Parathyroid adenoma (tissue), 2 donors: ENCODE measurements around the gene TSHZ2.

Experiments used
- H2AFZ ChIP-seq: fragments of 300-600 bp; sonication (generic); one replicate; pipeline ENCODE4 v1.7.0; 2017; ENCODE audit warnings: antibody characterized with exemption, mild to moderate bottlenecking
- H3K27ac ChIP-seq: fragments of 300-600 bp; sonication (generic); one replicate; pipeline ENCODE4 v1.7.0; 2017
- H3K27me3 ChIP-seq: fragments of 300-600 bp; sonication (generic); one replicate; pipeline ENCODE4 v1.7.0; 2017; ENCODE audit warnings: low read length; ENCODE audit not compliant: control insufficient read depth, insufficient read depth
- H3K36me3 ChIP-seq: fragments of 300-600 bp; sonication (generic); one replicate; pipeline ENCODE4 v1.7.0; 2017; ENCODE audit warnings: low read length; ENCODE audit not compliant: control insufficient read depth, insufficient read depth
- H3K4me1 ChIP-seq: fragments of 300-600 bp; sonication (generic); one replicate; pipeline ENCODE4 v1.7.0; 2017; ENCODE audit warnings: control low read depth
- H3K4me2 ChIP-seq: fragments of 300-600 bp; sonication (generic); one replicate; pipeline ENCODE4 v1.7.0; 2017; ENCODE audit warnings: low read length
- H3K4me3 ChIP-seq: fragments of 300-600 bp; sonication (generic); one replicate; pipeline ENCODE4 v1.7.0; 2017; ENCODE audit warnings: low read depth, low read length
- H3K79me2 ChIP-seq: fragments of 300-600 bp; sonication (generic); one replicate; pipeline ENCODE4 v1.7.0; 2017; ENCODE audit warnings: control low read depth
- H3K9ac ChIP-seq: fragments of 300-600 bp; sonication (generic); one replicate; pipeline ENCODE4 v1.7.0; 2017; ENCODE audit warnings: mild to moderate bottlenecking
- H3K9me3 ChIP-seq: fragments of 300-600 bp; sonication (generic); one replicate; pipeline ENCODE4 v1.7.0; 2017; ENCODE audit warnings: low read length; ENCODE audit not compliant: control insufficient read depth
- CTCF ChIP-seq: fragments of 300-600 bp; sonication (generic); IDR thresholded peaks from one replicate; pipeline ENCODE4 v1.7.0; 2017; ENCODE audit warnings: antibody characterized with exemption, mild to moderate bottlenecking
- donor health status: primary hyperparathyroidism.

Gene TSHZ2

GRCh38 chr20:53164072-53164471, 191.9 kb downstream of the TSHZ2 start:
- Histone ChIP-seq H3K27ac (no peak overlapping the region), H3K4me3 (no peak overlapping the region), H3K9me3 (no peaks in the 10 kb centered on the region), H3K9ac (no peak overlapping the region), H3K4me2 (no peak overlapping the region), H3K79me2 (no peaks in the 10 kb centered on the region), H3K27me3 (no peaks in the 10 kb centered on the region), H3K36me3 (no peaks in the 10 kb centered on the region), H2AFZ (no peak overlapping the region), H3K4me1 (peaks cover 6% of the 10 kb centered on the region)
- no peak for TF ChIP-seq CTCF

- H3K9ac ChIP-seq: no peak overlapping the region
- no peak overlapping the region for H3K4me2 ChIP-seq
- H2AFZ ChIP-seq: no peak overlapping the region
- no peaks in the 10 kb centered on the region for H3K36me3 ChIP-seq
- peaks cover 6% of the 10 kb centered on the region for H3K4me1 ChIP-seq
- no peak for TF ChIP-seq CTCF
- H3K4me3 ChIP-seq: no peak overlapping the region
- H3K27ac ChIP-seq: no peak overlapping the region
- no peaks in the 10 kb centered on the region for H3K79me2 ChIP-seq
- H3K9me3 ChIP-seq: no peaks in the 10 kb centered on the region
- no peaks in the 10 kb centered on the region for H3K27me3 ChIP-seq
Measured at GRCh38 chr20:53165452-53165851, 193.3 kb downstream of the TSHZ2 start.

- TF ChIP-seq CTCF: no peak
- no peak overlapping the region for H3K9ac ChIP-seq
- H3K9me3 ChIP-seq: no peaks in the 10 kb centered on the region
Measured at GRCh38 chr20:53168491-53168890, 196.3 kb downstream of the TSHZ2 start.

GRCh38 chr20:53170196-53170595, 198.0 kb downstream of the TSHZ2 start:
- Histone ChIP-seq H3K27ac (no peak overlapping the region), H3K4me1 (no peaks in the 10 kb centered on the region), H3K36me3 (no peaks in the 10 kb centered on the region), H3K9me3 (no peaks in the 10 kb centered on the region), H3K9ac (no peak overlapping the region), H3K79me2 (no peaks in the 10 kb centered on the region), H3K4me3 (no peak overlapping the region), H3K4me2 (no peak overlapping the region), H3K27me3 (no peaks in the 10 kb centered on the region), H2AFZ (no peak overlapping the region)
- TF ChIP-seq CTCF: no peak

More at GRCh38 chr20:53168491-53168890, 196.3 kb downstream of the TSHZ2 start:
- H3K4me3 ChIP-seq: no peak overlapping the region
- H3K36me3 ChIP-seq: no peaks in the 10 kb centered on the region
- no peaks in the 10 kb centered on the region for H3K79me2 ChIP-seq
- no peak overlapping the region for H3K4me2 ChIP-seq
- H3K27ac ChIP-seq: no peak overlapping the region
- H3K27me3 ChIP-seq: no peaks in the 10 kb centered on the region
- no peak overlapping the region for H2AFZ ChIP-seq
- no peaks in the 10 kb centered on the region for H3K4me1 ChIP-seq

GRCh38 chr20:53171065-53171464, 198.9 kb downstream of the TSHZ2 start:
- no peak overlapping the region for H2AFZ ChIP-seq
- no peak overlapping the region for H3K4me2 ChIP-seq
- H3K27ac ChIP-seq: no peak overlapping the region
- H3K9me3 ChIP-seq: no peaks in the 10 kb centered on the region
- no peak for TF ChIP-seq CTCF
- no peaks in the 10 kb centered on the region for H3K36me3 ChIP-seq
- H3K4me3 ChIP-seq: no peak overlapping the region
- H3K9ac ChIP-seq: no peak overlapping the region
- H3K79me2 ChIP-seq: no peaks in the 10 kb centered on the region
- H3K27me3 ChIP-seq: no peaks in the 10 kb centered on the region
- no peaks in the 10 kb centered on the region for H3K4me1 ChIP-seq
